Mucosa of stomach (tissue), 1 donor: ENCODE measurements around the gene SLC1A4.
A peak's percentile ranks its signal among the peaks of the same experiment; 100 is the strongest.

ENCODE experiments used
- H3K27me3 ChIP-seq: one replicate; pipeline ENCODE4 v1.7.0; 2013; ENCODE audit warnings: mild to moderate bottlenecking, low read length; ENCODE audit not compliant: control insufficient read depth, insufficient read depth
- H3K36me3 ChIP-seq: one replicate; pipeline ENCODE4 v1.7.0; 2013; ENCODE audit warnings: low read length; ENCODE audit not compliant: control insufficient read depth, insufficient read depth
- H3K4me1 ChIP-seq: one replicate; pipeline ENCODE4 v1.7.0; 2013; ENCODE audit warnings: mild to moderate bottlenecking, low read length; ENCODE audit not compliant: control insufficient read depth, insufficient read depth
- H3K4me3 ChIP-seq: one replicate; pipeline ENCODE4 v1.7.0; 2013; ENCODE audit warnings: low read length
- H3K9ac ChIP-seq: one replicate; pipeline ENCODE4 v1.7.0; 2013; ENCODE audit warnings: mild to moderate bottlenecking, low read length, moderate library complexity
- H3K9me3 ChIP-seq: one replicate; pipeline ENCODE4 v1.7.0; 2013; ENCODE audit warnings: mild to moderate bottlenecking, low read length, moderate library complexity; ENCODE audit not compliant: control insufficient read depth
- donor health status: Pancreatic carcinoma.

SLC1A4 gene

DNA sequence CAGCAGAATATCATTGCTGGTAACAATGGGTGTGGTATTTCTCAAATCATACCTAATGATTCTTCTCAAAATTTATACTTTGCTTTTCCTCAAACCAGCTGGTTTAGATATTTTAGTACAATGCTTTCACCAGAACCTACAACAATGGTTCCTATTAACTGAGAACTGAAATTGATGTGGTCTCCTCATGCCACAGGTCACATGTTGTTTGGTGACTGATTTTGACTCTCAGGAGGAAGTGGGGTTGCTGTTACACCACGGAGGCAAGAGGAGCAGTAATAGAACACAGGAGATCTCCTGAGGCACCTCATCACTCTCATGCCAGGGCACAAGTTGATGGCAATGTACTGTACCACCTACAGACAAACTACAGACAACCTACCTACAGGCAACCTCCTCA is 64.0 kb downstream of the SLC1A4 start:
- Histone ChIP-seq H3K9me3 (no peaks in the 10 kb centered on the region), H3K27me3 (no peaks in the 10 kb centered on the region), H3K9ac (no peak overlapping the region), H3K36me3 (no peaks in the 10 kb centered on the region), H3K4me3 (no peak overlapping the region), H3K4me1 (peaks cover 11% of the 10 kb centered on the region)

DNA sequence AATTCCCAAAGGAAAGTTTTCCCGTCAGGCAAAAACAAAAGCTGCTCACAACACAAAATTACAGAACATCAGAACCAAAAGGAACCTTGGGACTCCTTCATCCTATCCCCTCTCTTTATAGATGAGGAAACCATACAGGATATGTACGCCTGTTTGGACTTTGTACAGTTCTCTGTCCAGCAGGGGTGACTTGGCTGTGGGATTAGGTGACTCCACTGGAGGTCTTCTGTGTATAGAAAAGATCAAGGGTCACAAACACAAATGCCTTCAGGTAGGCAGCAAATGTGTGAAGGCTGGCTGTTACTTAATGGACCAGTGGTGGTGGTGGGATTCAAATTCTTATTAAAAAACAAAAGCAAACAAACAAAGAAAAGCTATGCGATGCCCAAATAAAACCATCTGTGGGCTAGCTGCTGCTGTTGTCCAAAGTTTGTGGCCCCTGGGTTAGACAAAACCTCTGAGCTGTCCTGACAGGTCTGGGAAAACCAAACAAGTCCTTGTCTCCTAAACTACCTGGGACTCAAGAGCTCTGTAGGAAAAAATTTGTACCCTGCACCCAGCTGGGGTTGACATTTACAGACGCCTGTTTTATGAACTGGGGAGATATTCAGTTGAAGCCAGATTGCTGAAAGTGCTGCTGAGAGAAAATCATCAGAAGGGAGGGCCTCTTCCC is 65.7 kb downstream of the SLC1A4 start:
- no peaks in the 10 kb centered on the region for H3K36me3 ChIP-seq
- H3K4me1 ChIP-seq = peaks cover 11% of the 10 kb centered on the region
- no peaks in the 10 kb centered on the region for H3K9me3 ChIP-seq
- H3K4me3 ChIP-seq = no peak overlapping the region
- no peak overlapping the region for H3K9ac ChIP-seq
- H3K27me3 ChIP-seq = no peaks in the 10 kb centered on the region

DNA sequence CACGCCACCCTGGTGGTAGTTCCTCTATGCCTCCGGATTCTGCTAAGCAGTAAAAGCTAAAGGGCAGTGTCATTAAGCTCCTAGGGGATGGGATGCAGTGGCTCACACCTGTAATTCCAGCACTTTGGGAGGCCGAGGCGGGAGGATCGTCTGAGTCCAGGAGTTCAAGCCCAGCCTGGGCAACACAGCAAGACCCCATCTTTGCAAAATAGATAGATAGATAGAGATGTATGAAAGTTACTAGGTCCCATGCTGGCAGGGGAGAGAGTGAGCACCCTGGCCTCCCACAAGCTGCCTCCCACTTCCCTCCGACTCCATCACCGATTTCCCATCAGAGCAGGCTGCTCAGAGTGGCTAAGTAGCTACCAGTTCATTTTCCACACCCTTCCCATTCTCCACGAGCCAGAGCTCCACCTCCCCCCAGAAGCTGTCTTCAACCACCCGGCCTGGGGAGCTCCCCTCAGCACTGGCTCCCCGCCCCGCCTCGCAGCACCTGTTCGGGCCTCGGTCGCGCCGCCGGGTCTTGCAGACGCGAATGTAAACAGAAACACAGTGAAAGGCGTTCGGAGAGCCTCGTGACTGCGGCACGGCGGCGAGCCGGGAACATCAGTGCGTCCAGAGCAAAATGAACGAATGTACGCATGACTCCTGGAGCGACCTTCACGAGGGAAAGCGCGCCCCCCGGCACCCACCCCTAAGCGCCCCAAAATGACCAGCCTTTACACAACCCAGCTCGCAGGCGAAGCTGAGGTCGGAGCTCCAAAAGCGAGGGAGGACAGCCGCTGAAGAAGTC is 66.4 kb downstream of the SLC1A4 start:
- Histone ChIP-seq H3K36me3 (no peaks in the 10 kb centered on the region), H3K4me3 (peak overlapping the region; percentile 54), H3K9ac (peak overlapping the region; percentile 55), H3K9me3 (no peaks in the 10 kb centered on the region), H3K27me3 (no peaks in the 10 kb centered on the region), H3K4me1 (peaks cover 11% of the 10 kb centered on the region)

GRCh38 chr2:65056215-65057053 is 67.2 kb downstream of the SLC1A4 start, which contains the start of gene CEP68:
Gene CEP68, plus strand, starts transcription at chr2:65056416. Its CDS starts 13,029 bp downstream, at chr2:65069445.
- peaks cover 14% of the 10 kb centered on the region for H3K4me1 ChIP-seq
- peak within 1 kb of the TSS; percentile 54 for H3K4me3 ChIP-seq
- H3K9me3 ChIP-seq = no peaks in the 10 kb centered on the region
- H3K36me3 ChIP-seq = no peaks in the 10 kb centered on the region
- H3K27me3 ChIP-seq = no peaks in the 10 kb centered on the region
- H3K9ac ChIP-seq = peak within 1 kb of the TSS; percentile 55

GRCh38 chr2:65057054-65057375 is 67.8 kb downstream of the SLC1A4 start:
- H3K36me3 ChIP-seq = no peaks in the 10 kb centered on the region
- no peaks in the 10 kb centered on the region for H3K9me3 ChIP-seq
- peak overlapping the region; percentile 54 for H3K4me3 ChIP-seq
- peaks cover 20% of the 10 kb centered on the region for H3K4me1 ChIP-seq
- no peaks in the 10 kb centered on the region for H3K27me3 ChIP-seq
- peak overlapping the region; percentile 55 for H3K9ac ChIP-seq

- H3K36me3 ChIP-seq = no peaks in the 10 kb centered on the region
- no peaks in the 10 kb centered on the region for H3K9me3 ChIP-seq
- peak overlapping the region; percentile 55 for H3K9ac ChIP-seq
- H3K4me1 ChIP-seq = peaks cover 21% of the 10 kb centered on the region
- H3K4me3 ChIP-seq = no peak overlapping the region
- H3K27me3 ChIP-seq = no peaks in the 10 kb centered on the region
Observed at GRCh38 chr2:65057391-65058052, 68.3 kb downstream of the SLC1A4 start.

DNA sequence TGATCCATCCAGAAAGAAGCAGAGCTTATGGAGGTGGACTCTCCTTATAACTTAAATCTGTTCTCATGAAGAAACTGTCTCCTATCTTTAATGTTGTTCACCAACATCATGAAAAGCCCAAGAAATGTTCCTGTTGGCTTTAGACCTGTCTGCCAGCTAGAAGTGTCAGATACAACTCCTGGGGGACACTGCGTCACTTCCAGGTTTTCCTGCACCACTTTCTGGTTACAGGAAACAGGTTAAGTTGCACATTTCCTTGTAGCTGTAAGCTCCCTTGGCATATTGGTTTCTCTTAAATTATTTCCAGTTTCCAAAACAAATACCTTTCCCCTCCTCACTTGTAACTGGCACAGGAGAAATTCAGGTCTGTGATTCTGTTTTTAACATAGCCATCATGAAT is 69.9 kb downstream of the SLC1A4 start:
- H3K36me3 ChIP-seq = no peaks in the 10 kb centered on the region
- H3K27me3 ChIP-seq = no peaks in the 10 kb centered on the region
- H3K9ac ChIP-seq = no peak overlapping the region
- H3K4me1 ChIP-seq = peaks cover 31% of the 10 kb centered on the region
- H3K9me3 ChIP-seq = no peaks in the 10 kb centered on the region
- H3K4me3 ChIP-seq = no peak overlapping the region

- no peak overlapping the region for H3K4me3 ChIP-seq
- H3K36me3 ChIP-seq = no peaks in the 10 kb centered on the region
- H3K27me3 ChIP-seq = no peaks in the 10 kb centered on the region
- no peak overlapping the region for H3K9ac ChIP-seq
- H3K4me1 ChIP-seq = peaks cover 36% of the 10 kb centered on the region
- H3K9me3 ChIP-seq = no peaks in the 10 kb centered on the region
Observed at GRCh38 chr2:65061146-65061909, 72.1 kb downstream of the SLC1A4 start.

DNA sequence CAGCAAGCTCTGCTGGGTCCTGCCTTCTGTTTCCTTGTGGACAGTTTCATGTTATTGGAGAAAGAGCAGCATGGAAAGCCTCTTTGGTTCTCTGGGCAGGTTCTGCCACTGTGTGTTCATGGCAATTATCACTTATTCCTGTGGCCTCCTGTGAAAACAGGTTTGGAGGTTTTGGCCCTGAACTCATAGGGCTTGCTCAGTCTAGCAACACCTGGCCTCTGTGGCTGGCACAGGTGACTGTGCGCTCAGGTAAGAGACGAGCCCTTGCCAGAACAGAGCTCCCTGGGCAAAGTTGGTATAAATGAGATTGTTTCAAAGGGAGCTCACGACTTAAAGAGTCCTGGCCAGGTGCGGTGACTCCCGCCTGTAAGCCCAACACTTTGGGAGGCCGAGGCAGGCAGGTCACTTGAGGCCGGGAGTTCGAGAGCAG is 72.7 kb downstream of the SLC1A4 start:
- H3K36me3 ChIP-seq = no peaks in the 10 kb centered on the region
- no peaks in the 10 kb centered on the region for H3K9me3 ChIP-seq
- H3K9ac ChIP-seq = no peak overlapping the region
- H3K4me1 ChIP-seq = peaks cover 36% of the 10 kb centered on the region
- H3K4me3 ChIP-seq = no peak overlapping the region
- no peaks in the 10 kb centered on the region for H3K27me3 ChIP-seq

DNA sequence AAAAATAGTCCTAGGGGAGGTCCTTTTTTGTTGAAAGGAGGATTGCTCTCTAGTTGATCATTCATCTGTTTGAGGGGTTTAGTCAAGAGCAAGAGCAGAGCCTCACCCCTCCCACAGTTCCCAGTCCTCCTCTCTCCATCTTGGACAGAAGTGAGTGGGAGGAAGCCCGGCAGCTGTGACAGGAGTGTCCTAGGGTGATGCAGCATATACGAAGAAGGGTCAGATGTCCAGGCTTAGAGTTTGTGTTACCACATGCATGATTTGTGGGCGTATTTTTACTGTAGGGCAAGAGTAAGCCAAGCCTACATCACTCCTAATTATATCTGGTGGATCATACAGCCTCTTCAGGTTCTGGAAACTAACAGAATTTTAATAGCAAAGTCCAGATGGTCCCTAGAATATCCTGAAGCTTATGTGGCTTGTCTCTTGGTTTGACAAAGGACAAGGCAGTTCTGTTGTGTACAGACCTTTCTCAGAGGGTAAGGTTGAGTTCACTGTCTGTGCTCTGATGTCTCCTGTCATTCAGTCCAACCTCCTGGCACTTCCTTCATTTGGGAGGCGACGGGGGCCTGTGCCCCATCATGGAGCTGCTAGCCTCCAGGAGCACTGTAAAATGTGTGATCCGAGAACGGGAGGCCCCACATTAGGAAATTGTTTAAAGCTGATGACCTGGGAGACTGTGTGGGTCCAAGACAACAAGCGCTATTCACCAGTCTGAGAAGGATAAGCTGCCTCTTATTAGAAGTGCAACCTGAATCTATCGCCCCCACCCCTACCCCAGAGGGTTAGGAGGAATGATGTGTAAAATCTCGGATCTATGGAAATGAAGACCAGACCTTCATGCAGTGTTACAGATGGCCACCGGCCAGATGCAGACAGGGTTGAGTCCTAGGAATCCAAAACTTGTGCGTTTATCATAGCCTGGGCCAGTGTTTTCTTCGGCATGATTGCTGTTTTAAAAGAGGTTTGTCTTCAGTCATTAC is 73.9 kb downstream of the SLC1A4 start:
- H3K4me1 ChIP-seq = peaks cover 29% of the 10 kb centered on the region
- no peak overlapping the region for H3K4me3 ChIP-seq
- no peaks in the 10 kb centered on the region for H3K27me3 ChIP-seq
- peak overlapping the region; percentile 11 for H3K9ac ChIP-seq
- H3K9me3 ChIP-seq = no peaks in the 10 kb centered on the region
- no peaks in the 10 kb centered on the region for H3K36me3 ChIP-seq
